Hindlimb muscle (tissue), 1 donor: Measurements from ENCODE around the gene EIF3D. TPM values are rescaled to one million over a fixed set of nuclear protein-coding genes. Genes with fewer than 3 reads are reported as not detected.

ENCODE experiments used
- DNase-seq: peaks from one replicate; pipeline ENCODE4 v3.0.0-alpha.2; 2013
- polyA plus RNA-seq: library from polyadenylated mRNA; unstranded; fragments of 120-200 nt; gene quantifications from one replicate; pipeline ENCODE4 v1.2.1, GENCODE V29; 2013; ENCODE audit not compliant: insufficient read length

The EIF3D gene
- polyA plus RNA-seq, 1 donor: 184 TPM

- no peak for DNase-seq
These were observed 63.5 kb downstream of the EIF3D start for GRCh38 chr22:36465232-36466021.

GRCh38 chr22:36464715-36465231 is 64.2 kb downstream of the EIF3D start:
- DNase-seq: no peak

GRCh38 chr22:36463783-36464184 is 65.2 kb downstream of the EIF3D start:
- no peak for DNase-seq

GRCh38 chr22:36461665-36462649 is 67.0 kb downstream of the EIF3D start:
- DNase-seq: no peak

Other genes with a start within 250 kb of the EIF3D start
- gene MYH9, start 141.2 kb downstream of the EIF3D start, polyA plus RNA-seq: 133 TPM
- 109 TPM for gene TXN2, start 47.5 kb downstream of the EIF3D start, polyA plus RNA-seq
- gene FOXRED2, start 22.1 kb downstream of the EIF3D start, polyA plus RNA-seq: 23.0 TPM
- not detected for gene CACNG2, start 174.6 kb upstream of the EIF3D start, polyA plus RNA-seq
- 23.3 TPM for gene IFT27, start 247.0 kb upstream of the EIF3D start, polyA plus RNA-seq